GM12878 (cell line): ENCODE results near the gene FN3K. TPM values are rescaled to one million over a fixed set of nuclear protein-coding genes. Genes with fewer than 3 reads are reported as not detected.

Experiments used
- ATAC-seq: fragments of 200-7000 bp; cut with Tn5 transposase; 3 replicates; pipeline ENCODE4 v1.9.1; 2020; ENCODE audit warnings: mild to moderate bottlenecking, moderate library complexity
- BruUV-seq: library from RNA; stranded (reverse); fragments of 400-500 nt; replicated peaks from 2 replicates; lab custom pipeline; 2021; lab: Mats Ljungman, UMichigan
- CTCF ChIA-PET: fragments of 300-600 bp; sonication (Branson Sonifier 250); formaldehyde crosslinking; extraction: SDS; loops from one replicate; lab custom pipeline; 2021; ENCODE audit warnings: inconsistent platforms; lab: Yijun Ruan, JAX
- POLR2A ChIA-PET: fragments of 350-600 bp; formaldehyde crosslinking; extraction: SDS; loops from one replicate; lab custom pipeline; 2021; ENCODE audit warnings: inconsistent platforms; lab: Charles Lee
- RAD21 ChIA-PET: fragments of 300-600 bp; sonication (Branson Sonifier 250); formaldehyde crosslinking; loops from one replicate; lab custom pipeline; 2023; ENCODE audit warnings: antibody characterized with exemption; ENCODE audit not compliant: unreplicated experiment; lab: Charles Lee
- SMC1A ChIA-PET: fragments of 300-600 bp; sonication (Branson Sonifier 250); formaldehyde crosslinking; loops from one replicate; lab custom pipeline; 2023; ENCODE audit not compliant: unreplicated experiment, uncharacterized antibody; lab: Charles Lee
- DNase-seq: peaks from one replicate; pipeline ENCODE4 v3.0.0-alpha.2; 2011; ENCODE audit warnings: low read depth, low spot score
- FAIRE-seq: peaks from 3 replicates; lab custom pipeline; 2011; peaks lifted over from hg19 to GRCh38; lab: Jason Lieb, UNC
- H2AFZ ChIP-seq: 2 replicates; pipeline ENCODE4 v1.6.0; 2011; ENCODE audit warnings: low read depth, low read length, control low read depth; ENCODE audit not compliant: control insufficient read depth
- H3K27ac ChIP-seq: 2 replicates; pipeline ENCODE4 v1.5.1; 2011; ENCODE audit warnings: control low read depth; ENCODE audit not compliant: control insufficient read depth, insufficient read depth
- H3K27me3 ChIP-seq, 2 experiments: replicated peaks in 1 of 2; 2 replicates each; pipeline versions ENCODE4 v1.6.0 to v1.6.1; 2011; ENCODE audit warnings: low read length in 1 of 2; ENCODE audit not compliant: control insufficient read depth in 2 of 2, insufficient read depth in 2 of 2
- H3K36me3 ChIP-seq, 2 experiments: 2 replicates each; pipeline ENCODE4 v1.5.1; 2011; ENCODE audit warnings: low read length in 1 of 2; ENCODE audit not compliant: control insufficient read depth in 2 of 2, insufficient read depth in 2 of 2
- H3K4me1 ChIP-seq: 2 replicates; pipeline ENCODE4 v1.6.1; 2011; ENCODE audit warnings: mild to moderate bottlenecking, low read length, moderate library complexity, mixed read lengths; ENCODE audit not compliant: control insufficient read depth, insufficient read depth
- H3K4me2 ChIP-seq: 2 replicates; pipeline ENCODE4 v1.6.0; 2011; ENCODE audit warnings: control low read depth; ENCODE audit not compliant: control insufficient read depth, insufficient read depth
- H3K4me3 ChIP-seq: fragments of 200-600 bp; sonication (generic); 2 replicates; pipeline ENCODE4 v1.5.1; 2016
- H3K79me2 ChIP-seq: 2 replicates; pipeline ENCODE4 v1.6.0; 2011; ENCODE audit warnings: low read length; ENCODE audit not compliant: control insufficient read depth, insufficient read depth
- H3K9ac ChIP-seq: 2 replicates; pipeline ENCODE4 v1.8.0; 2011; ENCODE audit warnings: low read length, control low read depth, mixed read lengths; ENCODE audit not compliant: control insufficient read depth, insufficient read depth
- H3K9me3 ChIP-seq: replicated peaks from 3 replicates; pipeline ENCODE4 v1.5.1; 2011; ENCODE audit warnings: mild to moderate bottlenecking, low read length; ENCODE audit not compliant: control insufficient read depth, insufficient read depth
- H4K20me1 ChIP-seq: 2 replicates; pipeline ENCODE4 v1.6.0; 2011; ENCODE audit not compliant: control insufficient read depth, insufficient read depth
- ATF7 ChIP-seq: fragments of 450-650 bp; IDR thresholded peaks from 2 replicates; pipeline ENCODE4 v1.6.1; 2016; ENCODE audit warnings: low read depth, mild to moderate bottlenecking
- BRCA1 ChIP-seq: IDR thresholded peaks from 2 replicates; pipeline ENCODE4 v1.6.1; 2011; ENCODE audit warnings: low read depth, low read length, improper control_type of control experiment
- E4F1 ChIP-seq: fragments of 450-650 bp; IDR thresholded peaks from 2 replicates; pipeline ENCODE4 v1.6.1; 2018; ENCODE audit warnings: borderline replicate concordance, mild to moderate bottlenecking; ENCODE audit not compliant: partially characterized antibody
- HDGF ChIP-seq: fragments of 450-650 bp; IDR thresholded peaks from 2 replicates; pipeline ENCODE4 v1.6.1; 2016; ENCODE audit warnings: antibody characterized with exemption
- IRF4 ChIP-seq: IDR thresholded peaks from 2 replicates; pipeline ENCODE4 v1.6.1; 2011; ENCODE audit warnings: low read depth, low read length
- IRF5 ChIP-seq: fragments of 450-650 bp; IDR thresholded peaks from 2 replicates; pipeline ENCODE4 v1.6.1; 2017; ENCODE audit warnings: borderline replicate concordance
- JUND ChIP-seq: IDR thresholded peaks from 2 replicates; pipeline ENCODE4 v1.6.1; 2012; ENCODE audit warnings: low read depth, mild to moderate bottlenecking, low read length, improper control_type of control experiment, moderate library complexity
- MYC ChIP-seq: IDR thresholded peaks from 2 replicates; pipeline ENCODE4 v1.6.1; 2011; ENCODE audit warnings: mild to moderate bottlenecking, low read length, moderate library complexity, inconsistent platforms; ENCODE audit not compliant: insufficient read depth, insufficient replicate concordance, insufficient read length, severe bottlenecking
- PAX5 ChIP-seq: IDR thresholded peaks from 2 replicates; pipeline ENCODE4 v1.6.1; 2011; ENCODE audit warnings: low read depth, low read length, borderline replicate concordance
- PML ChIP-seq: IDR thresholded peaks from 2 replicates; pipeline ENCODE4 v1.6.1; 2012; ENCODE audit warnings: low read length, inconsistent platforms
- RB1 ChIP-seq: fragments of 450-650 bp; formaldehyde crosslinking; IDR thresholded peaks from 2 replicates; pipeline ENCODE4 v1.6.1; 2017; ENCODE audit warnings: mild to moderate bottlenecking, borderline replicate concordance
- REST ChIP-seq: IDR thresholded peaks from 2 replicates; pipeline ENCODE4 v1.6.1; 2012; ENCODE audit warnings: mild to moderate bottlenecking, low read depth, low read length
- SPI1 ChIP-seq: IDR thresholded peaks from 2 replicates; pipeline ENCODE4 v1.6.1; 2011; ENCODE audit warnings: low read depth, mild to moderate bottlenecking, low read length, moderate library complexity, borderline replicate concordance; ENCODE audit not compliant: insufficient read depth
- STAT1 ChIP-seq: fragments of 450-650 bp; conservative IDR thresholded peaks from 2 replicates; pipeline ENCODE4 v1.6.1; 2014; ENCODE audit warnings: antibody characterized with exemption, mild to moderate bottlenecking
- TCF3 ChIP-seq: IDR thresholded peaks from 2 replicates; pipeline ENCODE4 v1.6.1; 2012; ENCODE audit warnings: low read depth, mild to moderate bottlenecking, low read length, borderline replicate concordance; ENCODE audit not compliant: insufficient read depth
- ZNF24 ChIP-seq: fragments of 450-650 bp; IDR thresholded peaks from 2 replicates; pipeline ENCODE4 v1.6.1; 2017; ENCODE audit warnings: antibody characterized with exemption, mild to moderate bottlenecking
- ZNF274 ChIP-seq: IDR thresholded peaks from one replicate; pipeline ENCODE4 v1.8.0; 2011; ENCODE audit not compliant: insufficient read length, insufficient read depth
- WGBS: methylation state at CpG from one replicate; pipeline ENCODE4 v1.1.6; 2016; ENCODE audit warnings: low lambda C conversion rate; ENCODE audit not compliant: insufficient replicate concordance, insufficient coverage; ENCODE audit errors: missing lambda C conversion rate; 5-methylcytosine and 5-hydroxymethylcytosine counted together
- in situ Hi-C: fragments of 300-500 bp; cut with MboI; formaldehyde crosslinking; loops from 9 replicates; pipeline ENCODE4 v1.14.3; 2018; ENCODE audit warnings: mixed read lengths
- intact Hi-C: fragments of 100-400 bp; cut with micrococcal nuclease; formaldehyde crosslinking; loops from one replicate; pipeline ENCODE4 v1.14.2; 2022; ENCODE audit not compliant: unreplicated experiment
- polyA plus RNA-seq, 11 experiments: library from polyadenylated mRNA; depleted of rRNA in 4 of 11; unstranded in 6 of 11; stranded (reverse) in 5 of 11; fragments of >200 nt; fragmentation: Nextera tagmentation in 4 of 11; fragmentation: Illumina TruSeq in 1 of 11; extraction: Ambion mirVana in 4 of 11; extraction: Trizol in 1 of 11; gene quantifications; 1 replicate in 1 of 11; 2 replicates in 10 of 11; pipeline versions ENCODE4 v1.2.1 to v1.2.3, GENCODE V29; 2011 to 2016; ENCODE audit warnings: inconsistent platforms in 2 of 11, missing spikeins in 2 of 11, low read depth in 1 of 11
- total RNA-seq, 4 experiments: library from RNA; depleted of rRNA in 3 of 4; stranded (reverse); fragments of >200 nt in 3 of 4; fragmentation: Illumina TruSeq in 1 of 4; extraction: Trizol in 1 of 4; gene quantifications; 2 replicates each; pipeline versions ENCODE4 v1.2.1 to v1.2.3, GENCODE V29; 2013 to 2021

Gene FN3K
- total and polyA plus RNA-seq, 10 of the 15 experiments (the other 5 are each of a cell fraction or from before 2014, with no cell fraction given) = 0.08 to 0.51 (median 0.17) TPM; not detected in 7

- Histone ChIP-seq H4K20me1 (no peaks in the 10 kb centered on the region; the same call in 1 of the 2 replicates), H3K79me2 (no peaks in the 10 kb centered on the region), H3K36me3 (peaks cover 7 to 11% of the 10 kb centered on the region in 2 experiments; a peak in 3 of 4 replicates), H3K27me3 (no peaks in the 10 kb centered on the region), H3K4me1 (peaks cover 17% of the 10 kb centered on the region), H3K4me3 (no peak overlapping the region), H2AFZ (no peak overlapping the region), H3K9me3 (no peaks in the 10 kb centered on the region), H3K4me2 (no peak overlapping the region), H3K27ac (no peak overlapping the region), H3K9ac (no peak overlapping the region)
- in situ Hi-C loops = no loop called here
- SMC1A ChIA-PET = interaction anchor here (3.5 kb wide), 1 partner anchor 135 kb away, joined by 18 read pairs; no protein-coding TSS in a partner anchor
- POLR2A ChIA-PET = no interaction called here
- RAD21 ChIA-PET = no interaction called here
- BruUV-seq = no TSS peak
- no peak for DNase-seq
- CTCF ChIA-PET = interaction anchor here (1.0 to 1.5 kb wide), 5 partner anchors 11 to 420 kb away, joined by 3 to 6 read pairs (median 3); no protein-coding TSS in a partner anchor
- no peak for ATAC-seq
- no peak for FAIRE-seq
- WGBS = 91% methylated on average over 20 of the region's 23 CpGs
- intact Hi-C loops = no loop called here
- TF ChIP-seq REST (no peak), E4F1 (no peak), ZNF274 (no peak), HDGF (no peak), ZNF24 (no peak), IRF4 (no peak), IRF5 (no peak), ATF7 (no peak), PAX5 (no peak), RB1 (no peak), TCF3 (no peak), STAT1 (no peak), SPI1 (no peak), MYC (no peak), JUND (no peak), PML (no peak), BRCA1 (no peak)
Observed at GRCh38 chr17:82779541-82779940, 44.1 kb downstream of the FN3K start.
